Measurements from ENCODE around the gene CLK1.

The CLK1 gene

DNA sequence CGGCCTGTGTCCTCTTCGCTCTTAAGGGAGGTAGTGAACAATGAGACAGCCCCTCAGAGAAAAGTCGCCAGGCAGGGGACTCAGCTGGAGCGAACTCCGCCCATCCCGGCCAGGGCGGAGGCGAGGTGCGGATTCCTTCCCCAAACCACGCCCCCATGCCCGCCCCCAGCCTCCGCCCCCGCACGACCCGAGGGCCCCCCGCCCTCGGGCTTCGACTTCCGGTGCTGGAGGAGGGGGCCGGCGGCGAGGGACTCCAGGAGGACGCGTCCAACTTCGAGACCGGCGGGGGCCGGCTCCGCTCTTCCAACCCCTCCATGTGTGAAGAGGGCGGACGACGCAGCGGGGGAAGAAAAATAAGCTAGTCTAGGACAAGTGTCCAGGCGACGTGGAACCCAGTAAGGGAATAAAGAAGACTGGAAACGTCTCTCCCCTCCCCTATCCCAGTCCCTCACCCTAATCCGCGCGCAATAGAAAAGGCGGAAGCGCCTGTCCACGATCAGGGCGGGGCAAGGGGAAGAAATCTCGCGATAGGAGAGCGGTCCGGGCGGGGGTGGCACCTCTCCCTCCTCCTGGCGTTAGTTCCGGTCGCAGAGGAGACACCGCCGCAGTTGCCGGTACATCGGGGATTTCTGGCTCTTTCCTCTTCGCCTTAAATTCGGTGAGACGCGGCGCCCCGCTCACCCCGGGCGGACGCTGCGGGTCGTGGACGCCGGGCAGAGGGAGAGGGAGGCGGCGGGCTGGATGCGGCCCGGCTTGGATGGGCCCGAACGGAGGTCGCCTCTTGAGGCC lies 52.9 kb downstream of the CLK1 start, which contains the start of gene BZW1:
TSS of gene BZW1 (plus strand) at position 578 of the 789 bp plus-strand sequence. CDS start 1,308 bp downstream, outside the sequence.
- in situ Hi-C loops (cut with MboI; ENCODE audit: low sequenced_read_pairs): no loop called here

DNA sequence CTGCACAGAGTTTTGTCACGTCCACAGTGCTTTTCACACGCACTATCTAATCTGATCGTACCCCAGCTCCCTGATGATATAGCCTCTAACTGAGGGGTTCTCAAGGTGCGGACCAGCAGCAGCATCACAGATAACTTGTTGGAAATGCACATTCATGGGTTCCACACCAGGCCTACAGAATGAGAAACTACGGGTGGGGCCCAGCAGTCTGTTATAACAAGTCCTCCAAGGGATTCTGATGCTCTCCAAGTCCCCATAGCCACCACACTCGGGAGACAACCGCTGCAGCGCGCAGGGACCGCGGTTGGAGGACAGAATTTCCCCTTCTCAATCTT lies 53.5 kb downstream of the CLK1 start:
- in situ Hi-C loops (cut with MboI; ENCODE audit: low sequenced_read_pairs): no loop called here

DNA sequence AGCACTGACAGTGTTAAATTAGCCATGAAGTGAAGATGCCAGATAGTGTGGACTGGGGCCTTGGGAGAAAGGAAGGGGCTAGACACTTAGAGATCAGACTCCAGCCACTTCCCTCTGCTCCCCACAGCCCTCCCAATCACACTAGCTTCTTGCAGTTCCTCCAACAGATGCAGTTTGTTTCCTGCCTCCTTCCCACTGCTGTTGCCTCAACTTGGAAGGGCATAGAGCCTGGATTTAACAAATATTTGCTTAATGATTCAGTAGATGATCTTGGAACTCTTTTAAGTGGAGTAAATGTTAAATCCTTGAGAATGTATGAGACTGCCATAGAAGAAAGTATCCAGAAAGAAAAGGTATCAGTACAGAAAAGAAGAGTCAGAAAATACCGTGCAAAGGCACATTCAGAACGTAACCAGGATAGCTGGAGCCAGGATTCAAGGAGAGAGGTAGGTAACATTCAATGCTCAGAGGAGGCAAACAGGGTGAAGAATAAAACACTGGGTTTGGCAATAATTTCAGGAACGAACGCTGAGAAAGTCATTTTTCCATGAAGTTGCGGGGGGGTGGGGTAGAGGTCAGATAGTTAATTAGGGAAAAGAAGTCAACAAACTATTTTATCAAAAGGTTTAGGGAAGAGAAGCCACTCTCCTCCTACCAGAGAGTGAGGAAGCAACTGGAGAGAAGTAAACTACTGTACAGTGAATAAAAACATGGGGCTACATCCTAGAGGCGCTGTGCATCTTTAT lies 54.0 kb downstream of the CLK1 start:
- in situ Hi-C loops (cut with MboI; ENCODE audit: low sequenced_read_pairs): no loop called here

DNA sequence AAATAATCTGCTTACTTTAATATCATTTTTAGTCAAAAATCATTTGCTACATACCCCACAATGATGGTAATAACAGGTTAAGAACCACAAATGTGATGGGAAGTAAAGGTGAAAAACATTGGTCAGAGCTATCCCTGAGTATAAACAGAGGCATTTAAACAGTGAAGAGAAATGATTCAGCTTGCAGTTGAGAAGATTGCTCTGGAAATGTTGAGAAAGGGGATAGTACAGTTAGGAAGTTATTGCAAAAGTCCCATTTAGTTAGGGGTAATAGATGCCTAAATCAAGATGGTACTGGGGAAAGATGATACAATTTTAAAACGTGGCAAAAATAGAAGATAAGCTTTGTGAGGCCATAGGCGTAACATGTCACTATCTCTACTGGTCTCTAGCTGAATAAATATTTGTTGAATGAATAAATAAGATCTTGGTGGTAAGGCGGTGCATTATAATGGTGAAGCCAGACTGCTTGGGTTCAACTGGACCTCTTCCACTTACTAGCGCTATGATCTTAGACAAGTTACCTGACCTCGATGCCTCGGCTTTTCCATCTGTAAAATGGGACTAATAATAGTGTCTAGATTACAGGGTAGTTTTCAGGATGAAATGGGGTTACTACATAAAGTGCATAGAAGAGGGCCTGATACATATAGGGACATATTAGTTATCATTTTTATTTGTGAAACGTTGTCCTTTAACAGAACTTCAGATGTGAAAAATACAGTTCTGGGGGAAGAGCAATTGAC lies 54.8 kb downstream of the CLK1 start:
- in situ Hi-C loops (cut with MboI; ENCODE audit: low sequenced_read_pairs): no loop called here

Measured in hTERT RPE-1 (cell line).